Measurements from ENCODE around the gene BNIPL.

Gene BNIPL

GRCh38 chr1:151012684-151013471, 23.5 kb upstream of the BNIPL start:
- no peaks in the 10 kb centered on the region for H4K20me1 ChIP-seq (ENCODE audit: insufficient read depth, low read length)
- H3K79me2 ChIP-seq (ENCODE audit: low read length), result peaks cover 14% of the 10 kb centered on the region; the same call in 1 of the 2 replicates
- TF ChIP-seq EZH2phosphoT487 (IDR thresholded peaks at IDR 0.05; ENCODE audit: low read depth) (no peak), CTCF (IDR thresholded peaks at IDR 0.05; ENCODE audit: low read depth, low read length) (no peak)
- H3K4me3 ChIP-seq (ENCODE audit: low read length), result no peak overlapping the region
- no peak overlapping the region for H2AFZ ChIP-seq (ENCODE audit: low read depth, low read length)
- no peak overlapping the region for H3K27ac ChIP-seq (ENCODE audit: low read length)
- peaks cover 12% of the 10 kb centered on the region for H3K4me1 ChIP-seq (ENCODE audit: low read length)
- no peaks in the 10 kb centered on the region for H3K27me3 ChIP-seq (ENCODE audit: low read depth, low read length)
- H3K9me3 ChIP-seq (ENCODE audit: insufficient read depth, low read length), result no peaks in the 10 kb centered on the region
- H3K9ac ChIP-seq (ENCODE audit: low read length), result no peak overlapping the region
- H3K4me2 ChIP-seq (ENCODE audit: low read length), result no peak overlapping the region
- no peaks in the 10 kb centered on the region for H3K36me3 ChIP-seq (replicated peaks; ENCODE audit: low read depth, low read length)

GRCh38 chr1:151013518-151013917, 22.9 kb upstream of the BNIPL start:
- Histone ChIP-seq H3K79me2 (ENCODE audit: low read length) (peaks cover 12% of the 10 kb centered on the region; the same call in 1 of the 2 replicates), H3K27ac (ENCODE audit: low read length) (no peak overlapping the region), H3K9ac (ENCODE audit: low read length) (no peak overlapping the region), H3K9me3 (ENCODE audit: insufficient read depth, low read length) (no peaks in the 10 kb centered on the region), H3K4me3 (ENCODE audit: low read length) (no peak overlapping the region), H4K20me1 (ENCODE audit: insufficient read depth, low read length) (no peaks in the 10 kb centered on the region), H3K27me3 (ENCODE audit: low read depth, low read length) (no peaks in the 10 kb centered on the region), H3K4me1 (ENCODE audit: low read length) (peaks cover 11% of the 10 kb centered on the region), H3K4me2 (ENCODE audit: low read length) (no peak overlapping the region), H2AFZ (ENCODE audit: low read depth, low read length) (no peak overlapping the region), H3K36me3 (replicated peaks; ENCODE audit: low read depth, low read length) (peaks cover 2% of the 10 kb centered on the region)
- TF ChIP-seq EZH2phosphoT487 (IDR thresholded peaks at IDR 0.05; ENCODE audit: low read depth) (no peak), CTCF (IDR thresholded peaks at IDR 0.05; ENCODE audit: low read depth, low read length) (no peak)

- no peaks in the 10 kb centered on the region for H3K27me3 ChIP-seq (ENCODE audit: low read depth, low read length)
- no peak overlapping the region for H2AFZ ChIP-seq (ENCODE audit: low read depth, low read length)
- H3K9me3 ChIP-seq (ENCODE audit: insufficient read depth, low read length), result no peaks in the 10 kb centered on the region
- H3K36me3 ChIP-seq (replicated peaks; ENCODE audit: low read depth, low read length), result peaks cover 14% of the 10 kb centered on the region
- H3K9ac ChIP-seq (ENCODE audit: low read length), result no peak overlapping the region
- no peak overlapping the region for H3K4me3 ChIP-seq (ENCODE audit: low read length)
- TF ChIP-seq EZH2phosphoT487 (IDR thresholded peaks at IDR 0.05; ENCODE audit: low read depth), result no peak
- TF ChIP-seq CTCF (IDR thresholded peaks at IDR 0.05; ENCODE audit: low read depth, low read length), result peak; percentile 89
- H4K20me1 ChIP-seq (ENCODE audit: insufficient read depth, low read length), result no peaks in the 10 kb centered on the region
- peak overlapping the region; percentile 30 for H3K4me2 ChIP-seq (ENCODE audit: low read length)
- H3K27ac ChIP-seq (ENCODE audit: low read length), result no peak overlapping the region
- no peaks in the 10 kb centered on the region for H3K79me2 ChIP-seq (ENCODE audit: low read length)
- no peaks in the 10 kb centered on the region; the same call in 1 of the 2 replicates for H3K4me1 ChIP-seq (ENCODE audit: low read length)
Measured at GRCh38 chr1:151024540-151025146, 11.7 kb upstream of the BNIPL start.

- no peak overlapping the region for H2AFZ ChIP-seq (ENCODE audit: low read depth, low read length)
- H3K36me3 ChIP-seq (replicated peaks; ENCODE audit: low read depth, low read length), result peaks cover 14% of the 10 kb centered on the region
- no peaks in the 10 kb centered on the region for H3K27me3 ChIP-seq (ENCODE audit: low read depth, low read length)
- no peak overlapping the region for H3K9ac ChIP-seq (ENCODE audit: low read length)
- no peaks in the 10 kb centered on the region for H3K9me3 ChIP-seq (ENCODE audit: insufficient read depth, low read length)
- no peak overlapping the region for H3K4me3 ChIP-seq (ENCODE audit: low read length)
- no peak for TF ChIP-seq CTCF (IDR thresholded peaks at IDR 0.05; ENCODE audit: low read depth, low read length)
- TF ChIP-seq EZH2phosphoT487 (IDR thresholded peaks at IDR 0.05; ENCODE audit: low read depth), result no peak
- H4K20me1 ChIP-seq (ENCODE audit: insufficient read depth, low read length), result no peaks in the 10 kb centered on the region
- H3K79me2 ChIP-seq (ENCODE audit: low read length), result no peaks in the 10 kb centered on the region
- H3K27ac ChIP-seq (ENCODE audit: low read length), result no peak overlapping the region
- H3K4me1 ChIP-seq (ENCODE audit: low read length), result no peaks in the 10 kb centered on the region; the same call in 1 of the 2 replicates
- no peak overlapping the region for H3K4me2 ChIP-seq (ENCODE audit: low read length)
Measured at GRCh38 chr1:151026460-151026859, 9.9 kb upstream of the BNIPL start.
